GM10266 (cell line): ENCODE measurements around the gene TRAK1.

Experiments
- DNase-seq: peaks from one replicate; pipeline ENCODE4 v3.0.0; 2012; ENCODE audit errors: extremely low spot score
- CTCF ChIP-seq: IDR thresholded peaks from 2 replicates; pipeline ENCODE4 v1.5.1; 2012; ENCODE audit warnings: mild to moderate bottlenecking, low read depth; ENCODE audit not compliant: control insufficient read depth, insufficient read depth; ENCODE audit errors: missing control alignments

Gene TRAK1

GRCh38 chr3:42263354-42264346, 172.5 kb downstream of the TRAK1 start:
- no peak for TF ChIP-seq CTCF
- DNase-seq, result no peak

GRCh38 chr3:42264399-42265058, 173.4 kb downstream of the TRAK1 start:
- DNase-seq, result no peak
- no peak for TF ChIP-seq CTCF

GRCh38 chr3:42265059-42265991, 174.2 kb downstream of the TRAK1 start:
- no peak for DNase-seq
- no peak for TF ChIP-seq CTCF

DNA sequence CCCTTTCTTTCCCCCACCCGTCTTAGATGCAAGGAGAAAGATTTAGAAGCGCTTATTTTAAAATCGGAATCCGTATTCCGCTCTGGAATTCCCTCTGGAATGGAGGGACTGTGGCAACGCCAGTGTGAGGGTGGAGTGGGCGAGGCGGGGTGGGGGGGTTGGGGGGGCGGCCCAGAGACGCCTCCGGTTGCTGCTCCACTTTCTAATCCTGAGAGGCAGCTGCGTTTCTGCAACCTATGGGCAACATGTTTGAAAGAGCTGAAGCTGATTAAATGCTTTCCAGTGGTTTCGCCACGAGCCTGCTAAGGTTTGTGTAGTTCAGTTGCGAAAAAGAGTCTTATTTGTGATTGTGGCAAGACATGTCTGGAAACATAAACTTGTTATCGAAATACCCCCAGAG, 174.9 kb downstream of the TRAK1 start, which contains the start of gene CCK:
CCK (minus strand) TSS at position 101 of the 400 bp plus-strand sequence. CDS start 2,555 bp downstream, outside the sequence.
- TF ChIP-seq CTCF, result no peak

GRCh38 chr3:42267878-42268277, 176.7 kb downstream of the TRAK1 start:
- TF ChIP-seq CTCF, result no peak
- no peak for DNase-seq

More for the DNA sequence above, 174.9 kb downstream of the TRAK1 start, which contains the start of gene CCK:
- DNase-seq, result no peak

DNA sequence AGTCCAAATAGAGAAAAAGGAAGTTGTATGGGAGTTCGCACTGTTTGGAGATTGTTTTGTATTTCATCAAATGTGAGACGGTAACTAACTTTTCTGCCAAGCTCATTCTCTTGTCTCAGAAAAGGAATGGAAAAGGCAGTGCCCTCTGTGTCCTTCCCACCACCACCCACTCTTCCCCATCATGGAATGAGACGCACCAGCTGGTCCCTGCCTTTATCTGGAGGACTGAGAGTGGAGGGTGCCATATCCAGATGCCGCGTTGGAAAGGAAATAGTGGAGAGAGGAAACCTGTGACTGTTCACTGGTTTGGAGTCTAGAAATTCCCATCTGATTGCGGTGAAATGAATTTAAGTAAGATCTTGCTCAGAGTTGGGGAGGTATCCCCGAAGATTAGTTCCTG, 178.5 kb downstream of the TRAK1 start:
- no peak for TF ChIP-seq CTCF
- no peak for DNase-seq
